Omental fat pad (tissue), 4 donors: Measurements from ENCODE around the gene STX18. TPM values are rescaled to one million over a fixed set of nuclear protein-coding genes. Genes with fewer than 3 reads are reported as not detected.
"Not testable (repeated sequence)": the region's sequence is repeated elsewhere in the genome, so short reads cannot be mapped to it uniquely, and the experiment has no call there.

ENCODE experiments used
- ATAC-seq: fragments of 150-250 bp; one replicate; pipeline ENCODE4 v1.9.1; 2016; ENCODE audit warnings: mild to moderate bottlenecking, moderate library complexity; ENCODE audit not compliant: low FRiP score
- DNase-seq: peaks from one replicate; pipeline ENCODE4 v3.0.0-alpha.2; 2019; ENCODE audit warnings: low spot score
- total RNA-seq, 4 donors: library from RNA; depleted of rRNA; stranded (reverse); fragments of >200 nt; gene quantifications; one replicate each; pipeline ENCODE4 v1.1.0, GENCODE V29; 2016
- TF ChIP-seq, protein P1 (sequence below), 3 donors: fragments of 450-650 bp; IDR thresholded peaks; one replicate each; pipeline ENCODE4 v1.5.1; 2016 to 2017; ENCODE audit warnings: antibody characterized with exemption in 3 of 3, mild to moderate bottlenecking in 3 of 3, moderate library complexity in 2 of 3

Gene STX18
- total RNA-seq, 4 donors from 2014 or later, result 17.7 to 30.1 (median 23.0) TPM

DNA sequence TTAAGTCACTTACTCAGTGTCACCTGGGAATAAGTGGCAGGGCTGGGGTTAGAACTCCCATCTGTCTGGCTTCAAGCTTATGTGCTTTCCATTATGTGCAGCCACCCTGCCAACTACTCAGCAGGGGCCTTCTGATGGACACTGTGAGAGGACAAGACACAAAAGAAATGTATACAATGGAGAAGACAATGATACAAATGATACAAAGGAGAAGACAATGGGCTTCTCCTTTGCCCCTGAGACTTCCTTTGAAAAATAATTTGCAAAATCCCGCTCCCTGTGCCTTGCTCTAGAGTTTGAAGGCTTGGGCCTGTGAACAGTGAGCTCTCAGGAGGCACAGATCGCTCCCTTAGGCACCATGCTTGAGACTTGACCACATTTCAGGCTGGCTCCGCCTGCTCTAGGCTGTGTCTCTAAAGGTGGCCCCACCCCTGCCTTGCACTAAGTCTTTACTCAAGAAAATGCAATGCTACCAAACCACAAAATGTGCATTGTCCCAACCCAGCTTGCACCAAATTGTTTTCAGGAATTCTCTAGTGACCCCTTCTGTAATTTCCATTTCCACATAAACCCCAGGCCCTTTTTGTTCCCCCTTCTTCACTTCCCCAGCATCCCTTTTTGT lies 27.1 kb upstream of the STX18 start:
- no peak for DNase-seq
- TF ChIP-seq, protein P1, sequence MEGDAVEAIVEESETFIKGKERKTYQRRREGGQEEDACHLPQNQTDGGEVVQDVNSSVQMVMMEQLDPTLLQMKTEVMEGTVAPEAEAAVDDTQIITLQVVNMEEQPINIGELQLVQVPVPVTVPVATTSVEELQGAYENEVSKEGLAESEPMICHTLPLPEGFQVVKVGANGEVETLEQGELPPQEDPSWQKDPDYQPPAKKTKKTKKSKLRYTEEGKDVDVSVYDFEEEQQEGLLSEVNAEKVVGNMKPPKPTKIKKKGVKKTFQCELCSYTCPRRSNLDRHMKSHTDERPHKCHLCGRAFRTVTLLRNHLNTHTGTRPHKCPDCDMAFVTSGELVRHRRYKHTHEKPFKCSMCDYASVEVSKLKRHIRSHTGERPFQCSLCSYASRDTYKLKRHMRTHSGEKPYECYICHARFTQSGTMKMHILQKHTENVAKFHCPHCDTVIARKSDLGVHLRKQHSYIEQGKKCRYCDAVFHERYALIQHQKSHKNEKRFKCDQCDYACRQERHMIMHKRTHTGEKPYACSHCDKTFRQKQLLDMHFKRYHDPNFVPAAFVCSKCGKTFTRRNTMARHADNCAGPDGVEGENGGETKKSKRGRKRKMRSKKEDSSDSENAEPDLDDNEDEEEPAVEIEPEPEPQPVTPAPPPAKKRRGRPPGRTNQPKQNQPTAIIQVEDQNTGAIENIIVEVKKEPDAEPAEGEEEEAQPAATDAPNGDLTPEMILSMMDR (IDR thresholded peaks at IDR 0.05), result no peak
- ATAC-seq, result no peak

GRCh38 chr4:4566359-4566758 lies 24.5 kb upstream of the STX18 start:
- not testable (repeated sequence) for ATAC-seq, DNase-seq

DNA sequence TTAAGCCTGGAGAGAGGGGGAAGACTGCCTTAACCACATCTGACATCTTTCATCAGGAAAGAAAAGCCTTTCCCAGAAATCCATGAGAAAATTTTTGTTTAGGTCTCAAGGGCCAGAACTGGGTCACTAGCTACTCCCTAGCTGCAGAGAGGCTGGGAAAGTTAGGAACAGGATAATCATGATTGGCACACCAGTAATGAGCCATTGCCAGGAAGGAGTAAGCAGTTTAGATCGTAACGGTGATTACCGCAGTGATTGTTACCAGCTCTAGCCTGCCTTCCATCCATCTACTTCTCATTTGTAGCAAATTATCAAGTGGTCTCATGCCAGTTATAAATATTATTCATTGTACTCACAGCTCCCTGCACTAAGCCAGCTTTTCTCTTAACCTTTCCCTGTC lies 22.7 kb upstream of the STX18 start:
- TF ChIP-seq, protein P1 (IDR thresholded peaks at IDR 0.05), result no peak
- DNase-seq, result no peak
- ATAC-seq, result no peak

GRCh38 chr4:4560642-4561041 lies 18.8 kb upstream of the STX18 start:
- TF ChIP-seq, protein P1 (IDR thresholded peaks at IDR 0.05), result no peak

DNA sequence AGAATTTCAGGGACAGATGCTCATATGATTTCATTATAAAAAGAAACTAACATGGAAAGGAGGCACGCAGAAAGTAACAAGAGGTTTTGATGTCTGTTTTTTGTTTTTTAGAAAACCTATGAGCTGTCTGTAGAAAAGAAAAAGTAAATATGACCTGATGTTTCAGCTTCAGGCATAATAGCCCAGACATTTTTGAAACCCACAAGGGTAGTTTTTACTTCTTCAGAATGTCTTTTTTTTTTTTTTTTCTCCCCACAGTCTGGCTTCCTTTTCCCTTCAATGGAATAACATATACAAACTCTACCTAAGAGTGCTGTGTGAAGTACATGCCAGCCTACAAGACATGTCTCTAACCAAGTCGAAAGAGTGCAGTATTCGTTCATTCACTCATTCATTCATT lies 18.3 kb upstream of the STX18 start:
- TF ChIP-seq, protein P1 (IDR thresholded peaks at IDR 0.05), result no peak
- ATAC-seq (no peak), DNase-seq (no peak)

More at GRCh38 chr4:4560642-4561041, 18.8 kb upstream of the STX18 start:
- ATAC-seq (no peak), DNase-seq (no peak)

- ATAC-seq, result no peak
- TF ChIP-seq, protein P1 (IDR thresholded peaks at IDR 0.05), result no peak
- DNase-seq, result no peak
Observed at GRCh38 chr4:4559596-4559995, 17.7 kb upstream of the STX18 start.

GRCh38 chr4:4558881-4559280 lies 17.0 kb upstream of the STX18 start:
- ATAC-seq (peak; percentile 44), DNase-seq (no peak)
- TF ChIP-seq, protein P1 (IDR thresholded peaks at IDR 0.05), result no peak
